Skeletal muscle tissue (tissue), 5 donors: ENCODE data around the gene MAP7. TPM values are rescaled to one million over a fixed set of nuclear protein-coding genes. Genes with fewer than 3 reads are reported as not detected.

ENCODE experiments used
- H3K27ac ChIP-seq: one replicate; pipeline ENCODE4 v1.7.0; 2013; ENCODE audit warnings: mild to moderate bottlenecking, low read depth, low read length, inconsistent platforms
- H3K27me3 ChIP-seq, 3 donors: one replicate each; pipeline ENCODE4 v1.7.0; 2013; ENCODE audit warnings: low read length in 3 of 3; ENCODE audit not compliant: control insufficient read depth in 3 of 3, insufficient read depth in 3 of 3
- H3K36me3 ChIP-seq, 3 donors: one replicate each; pipeline ENCODE4 v1.7.0; 2013; ENCODE audit warnings: low read length in 3 of 3; ENCODE audit not compliant: control insufficient read depth in 3 of 3, insufficient read depth in 3 of 3
- H3K4me1 ChIP-seq, 3 donors: one replicate each; pipeline ENCODE4 v1.7.0; 2013; ENCODE audit warnings: low read length in 3 of 3, mild to moderate bottlenecking in 3 of 3; ENCODE audit not compliant: control insufficient read depth in 3 of 3, insufficient read depth in 3 of 3
- H3K4me3 ChIP-seq, 3 donors: one replicate each; pipeline ENCODE4 v1.7.0; 2013; ENCODE audit warnings: low read length in 3 of 3
- H3K9ac ChIP-seq, 3 donors: one replicate each; pipeline ENCODE4 v1.7.0; 2013; ENCODE audit warnings: low read length in 3 of 3, mild to moderate bottlenecking in 3 of 3, moderate library complexity in 2 of 3, low read depth in 1 of 3
- H3K9me3 ChIP-seq, 3 donors: one replicate each; pipeline ENCODE4 v1.7.0; 2013; ENCODE audit warnings: low read length in 3 of 3; ENCODE audit not compliant: control insufficient read depth in 3 of 3
- small RNA-seq: library from RNA; depleted of rRNA; stranded (forward); fragments of <200 nt; gene quantifications from one replicate; pipeline ENCODE3, GENCODE V24; 2014
- total RNA-seq: library from RNA; depleted of rRNA; stranded (reverse); fragments of >200 nt; gene quantifications from one replicate; pipeline ENCODE4 v1.2.3, GENCODE V29; 2014
- donor health status: Osteomylitis.

The MAP7 gene
- total RNA-seq, 1 donor from 2014 or later: under 0.01 TPM

DNA sequence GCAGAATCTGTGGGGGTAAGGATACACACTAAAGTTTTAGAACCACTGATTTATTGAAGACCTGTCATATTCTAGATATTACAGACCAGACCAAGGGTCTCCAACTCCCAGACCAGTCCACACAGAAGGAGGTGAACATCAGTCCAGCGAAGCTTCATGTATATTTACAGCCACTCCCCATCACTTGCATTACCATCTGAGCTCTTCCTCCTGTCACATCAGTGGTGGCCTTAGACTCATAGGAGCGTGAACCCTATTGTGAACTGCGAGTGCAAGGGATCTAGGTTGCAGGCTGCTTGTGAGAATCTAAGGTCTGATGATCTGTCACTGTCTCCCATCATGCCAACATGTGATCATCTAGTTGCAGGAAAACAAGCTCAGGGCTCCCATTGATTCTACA, 255.6 kb downstream of the MAP7 start:
- no peaks in the 10 kb centered on the region for H3K27me3 ChIP-seq
- H3K9ac ChIP-seq: no peak overlapping the region
- H3K4me1 ChIP-seq: peaks cover 3 to 8% (median 7%) of the 10 kb centered on the region in 3 donors
- H3K36me3 ChIP-seq: no peaks in the 10 kb centered on the region
- no peak overlapping the region for H3K4me3 ChIP-seq
- H3K9me3 ChIP-seq: no peaks in the 10 kb centered on the region
- H3K27ac ChIP-seq: no peak overlapping the region

Small RNA genes within 50 kb of the gene (small RNA-seq; reads per million reads assigned to genes)
- gene AL023284.1: not detected
- not detected for gene NDUFS5P1

Other genes with a start within 250 kb of the MAP7 start
- gene MAP3K5, start 242.1 kb upstream of the MAP7 start, total RNA-seq: 6.8 TPM